ENCODE measurements around the gene FYN.

Gene FYN

GRCh38 chr6:111725446-111726112, 147.7 kb downstream of the FYN start:
- no peak for DNase-seq (ENCODE audit: low spot score)

- no peak for DNase-seq (ENCODE audit: low spot score)
Measured at GRCh38 chr6:111724505-111724904, 148.7 kb downstream of the FYN start.

GRCh38 chr6:111724039-111724438, 149.2 kb downstream of the FYN start:
- no peak for DNase-seq (ENCODE audit: low spot score)

- no peak for DNase-seq (ENCODE audit: low spot score)
Measured at GRCh38 chr6:111723412-111723970, 149.8 kb downstream of the FYN start.

- DNase-seq (ENCODE audit: low spot score): no peak
Measured at GRCh38 chr6:111722179-111722731, 151.0 kb downstream of the FYN start.

- no peak for DNase-seq (ENCODE audit: low spot score)
Measured at GRCh38 chr6:111721753-111722154, 151.5 kb downstream of the FYN start.

- no peak for DNase-seq (ENCODE audit: low spot score)
Measured at GRCh38 chr6:111720931-111721496, 152.2 kb downstream of the FYN start.

GRCh38 chr6:111718990-111719389, 154.3 kb downstream of the FYN start:
- no peak for DNase-seq (ENCODE audit: low spot score)

- DNase-seq (ENCODE audit: low spot score): no peak
Measured at GRCh38 chr6:111718326-111718725, 154.9 kb downstream of the FYN start.

GRCh38 chr6:111717621-111718020, 155.6 kb downstream of the FYN start:
- DNase-seq (ENCODE audit: low spot score): no peak

- DNase-seq (ENCODE audit: low spot score): no peak
Measured at GRCh38 chr6:111716325-111716724, 156.9 kb downstream of the FYN start.

GRCh38 chr6:111715321-111715720, 157.9 kb downstream of the FYN start:
- no peak for DNase-seq (ENCODE audit: low spot score)

GRCh38 chr6:111714416-111715270, 158.6 kb downstream of the FYN start:
- no peak for DNase-seq (ENCODE audit: low spot score)

- no peak for DNase-seq (ENCODE audit: low spot score)
Measured at GRCh38 chr6:111713811-111714210, 159.4 kb downstream of the FYN start.

- DNase-seq (ENCODE audit: low spot score): no peak
Measured at GRCh38 chr6:111713236-111713635, 160.0 kb downstream of the FYN start.

- DNase-seq (ENCODE audit: low spot score): no peak
Measured at GRCh38 chr6:111711984-111712752, 161.1 kb downstream of the FYN start.

GRCh38 chr6:111711476-111711875, 161.8 kb downstream of the FYN start:
- no peak for DNase-seq (ENCODE audit: low spot score)

- no peak for DNase-seq (ENCODE audit: low spot score)
Measured at GRCh38 chr6:111710911-111711310, 162.3 kb downstream of the FYN start.

GRCh38 chr6:111710439-111710838, 162.8 kb downstream of the FYN start:
- DNase-seq (ENCODE audit: low spot score): no peak

- DNase-seq (ENCODE audit: low spot score): no peak
Measured at GRCh38 chr6:111709615-111710398, 163.4 kb downstream of the FYN start.

- DNase-seq (ENCODE audit: low spot score): no peak
Measured at GRCh38 chr6:111709201-111709600, 164.1 kb downstream of the FYN start.

Data from left forelimb (tissue), 1 donor.